ENCODE measurements around the gene ARHGEF16. TPM values are rescaled to one million over a fixed set of nuclear protein-coding genes. Genes with fewer than 3 reads are reported as not detected.

ARHGEF16 gene
- total RNA-seq, 1 donor from 2014 or later: 33.0 TPM

- DNase-seq (ENCODE audit: low read depth): no peak
- Histone ChIP-seq H3K4me3 (ENCODE audit: low read depth, low read length) (no peak overlapping the region), H3K36me3 (ENCODE audit: control insufficient read depth, insufficient read depth, low read length) (no peaks in the 10 kb centered on the region), H3K27me3 (ENCODE audit: control insufficient read depth, insufficient read depth, low read length) (peaks cover 15% of the 10 kb centered on the region)
- no peak for TF ChIP-seq CTCF (IDR thresholded peaks at IDR 0.05; ENCODE audit: insufficient read depth, low read length, poor library complexity, severe bottlenecking)
Observed at GRCh38 chr1:3408751-3409266, 45.7 kb upstream of the ARHGEF16 start.

- no peak for TF ChIP-seq CTCF (IDR thresholded peaks at IDR 0.05; ENCODE audit: insufficient read depth, low read length, poor library complexity, severe bottlenecking)
- Histone ChIP-seq H3K4me3 (ENCODE audit: low read depth, low read length) (no peak overlapping the region), H3K27me3 (ENCODE audit: control insufficient read depth, insufficient read depth, low read length) (peaks cover 8% of the 10 kb centered on the region), H3K36me3 (ENCODE audit: control insufficient read depth, insufficient read depth, low read length) (no peaks in the 10 kb centered on the region)
- DNase-seq (ENCODE audit: low read depth): no peak
Observed at GRCh38 chr1:3409366-3410141, 44.9 kb upstream of the ARHGEF16 start.

GRCh38 chr1:3410142-3410925 is 44.1 kb upstream of the ARHGEF16 start:
- peak; percentile 75 for TF ChIP-seq CTCF (IDR thresholded peaks at IDR 0.05; ENCODE audit: insufficient read depth, low read length, poor library complexity, severe bottlenecking)
- peaks cover 15% of the 10 kb centered on the region for H3K27me3 ChIP-seq (ENCODE audit: control insufficient read depth, insufficient read depth, low read length)
- H3K4me3 ChIP-seq (ENCODE audit: low read depth, low read length): no peak overlapping the region
- DNase-seq (ENCODE audit: low read depth): no peak
- H3K36me3 ChIP-seq (ENCODE audit: control insufficient read depth, insufficient read depth, low read length): no peaks in the 10 kb centered on the region

- Histone ChIP-seq H3K27me3 (ENCODE audit: control insufficient read depth, insufficient read depth, low read length) (peaks cover 15% of the 10 kb centered on the region), H3K4me3 (ENCODE audit: low read depth, low read length) (no peak overlapping the region), H3K36me3 (ENCODE audit: control insufficient read depth, insufficient read depth, low read length) (no peaks in the 10 kb centered on the region)
- no peak for TF ChIP-seq CTCF (IDR thresholded peaks at IDR 0.05; ENCODE audit: insufficient read depth, low read length, poor library complexity, severe bottlenecking)
- no peak for DNase-seq (ENCODE audit: low read depth)
Observed at GRCh38 chr1:3411806-3412205, 42.7 kb upstream of the ARHGEF16 start.

GRCh38 chr1:3412376-3412775 is 42.1 kb upstream of the ARHGEF16 start:
- no peak overlapping the region for H3K4me3 ChIP-seq (ENCODE audit: low read depth, low read length)
- no peak for DNase-seq (ENCODE audit: low read depth)
- peaks cover 15% of the 10 kb centered on the region for H3K27me3 ChIP-seq (ENCODE audit: control insufficient read depth, insufficient read depth, low read length)
- no peak for TF ChIP-seq CTCF (IDR thresholded peaks at IDR 0.05; ENCODE audit: insufficient read depth, low read length, poor library complexity, severe bottlenecking)
- no peaks in the 10 kb centered on the region for H3K36me3 ChIP-seq (ENCODE audit: control insufficient read depth, insufficient read depth, low read length)
